ENCODE data around the gene PCNP.
"Not testable (repeated sequence)": the region's sequence is repeated elsewhere in the genome, so short reads cannot be mapped to it uniquely, and the experiment has no call there.

- not testable (repeated sequence) for TF ChIP-seq CTCF, POLR2AphosphoS5 (IDR thresholded peaks at IDR 0.05)
Measured at GRCh38 chr3:101613014-101613413, 39.0 kb downstream of the PCNP start.

All from breast epithelium (tissue), 3 donors.